HG03139 (cell line): ENCODE results near the gene SAP30.
A peak's percentile ranks its signal among the peaks of the same experiment; 100 is the strongest.

Source experiments
- ATAC-seq: cut with Tn5 transposase; IDR thresholded peaks from one replicate; pipeline ENCODE4 v1.9.1; 2021; ENCODE audit not compliant: unreplicated experiment

Gene SAP30, protein sequence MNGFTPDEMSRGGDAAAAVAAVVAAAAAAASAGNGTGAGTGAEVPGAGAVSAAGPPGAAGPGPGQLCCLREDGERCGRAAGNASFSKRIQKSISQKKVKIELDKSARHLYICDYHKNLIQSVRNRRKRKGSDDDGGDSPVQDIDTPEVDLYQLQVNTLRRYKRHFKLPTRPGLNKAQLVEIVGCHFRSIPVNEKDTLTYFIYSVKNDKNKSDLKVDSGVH

GRCh38 chr4:173370477-173371291 is at the start of gene SAP30:
Gene SAP30 (plus strand): TSS chr4:173370954. CDS start chr4:173371183, 229 bp downstream.
- peak; percentile 60 for ATAC-seq

- ATAC-seq = no peak
These were observed 45.6 kb upstream of the SAP30 start for GRCh38 chr4:173325007-173325736.

DNA sequence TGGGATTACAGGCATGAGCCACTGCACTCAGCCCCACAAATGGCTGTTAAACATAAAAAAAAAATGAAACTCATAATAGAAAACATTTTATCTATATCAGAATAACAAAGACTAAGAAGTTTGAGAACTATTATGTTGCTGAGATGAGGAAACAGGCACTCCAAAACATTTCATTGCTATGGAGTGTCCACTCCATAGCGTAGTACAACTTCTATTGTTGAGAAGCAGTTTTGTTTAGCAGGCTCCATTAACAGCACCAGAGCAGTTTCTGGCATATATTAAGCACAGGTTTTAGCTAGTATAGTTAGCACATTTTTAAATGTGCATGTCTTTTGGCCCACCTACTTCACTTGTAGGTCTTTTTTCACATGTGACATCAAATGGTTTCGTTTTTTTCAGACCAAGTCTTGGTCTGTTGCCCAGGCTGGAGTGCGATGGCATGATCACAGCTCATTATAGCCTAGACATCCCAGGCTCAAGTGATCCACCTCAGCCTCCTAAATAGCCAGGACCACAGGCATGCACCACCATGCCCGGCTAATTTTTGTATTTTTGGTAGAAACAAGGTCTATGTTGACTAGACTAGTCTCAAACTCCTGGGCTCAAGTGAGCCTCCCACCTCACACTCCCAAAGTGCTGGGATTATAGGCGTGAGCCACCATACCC is 42.4 kb upstream of the SAP30 start:
- no peak for ATAC-seq

DNA sequence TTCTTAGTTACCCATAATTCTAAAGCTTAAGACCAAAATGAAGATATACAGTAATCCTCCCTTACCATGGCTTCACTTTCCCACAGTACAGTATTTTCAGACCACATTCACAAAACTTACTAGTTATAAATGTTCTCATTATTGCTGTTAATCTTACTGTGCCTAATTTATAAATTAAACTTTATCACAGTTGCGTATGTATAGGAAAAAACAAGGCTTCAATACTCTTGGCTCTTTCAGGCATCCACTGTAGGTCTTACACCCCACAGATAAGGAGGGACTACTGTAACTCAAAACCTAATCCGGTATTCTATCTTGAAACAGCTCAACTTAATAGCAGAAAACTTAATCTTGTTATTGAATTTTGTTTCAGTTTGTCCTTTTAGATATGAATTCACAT is 40.2 kb upstream of the SAP30 start:
- no peak for ATAC-seq

DNA sequence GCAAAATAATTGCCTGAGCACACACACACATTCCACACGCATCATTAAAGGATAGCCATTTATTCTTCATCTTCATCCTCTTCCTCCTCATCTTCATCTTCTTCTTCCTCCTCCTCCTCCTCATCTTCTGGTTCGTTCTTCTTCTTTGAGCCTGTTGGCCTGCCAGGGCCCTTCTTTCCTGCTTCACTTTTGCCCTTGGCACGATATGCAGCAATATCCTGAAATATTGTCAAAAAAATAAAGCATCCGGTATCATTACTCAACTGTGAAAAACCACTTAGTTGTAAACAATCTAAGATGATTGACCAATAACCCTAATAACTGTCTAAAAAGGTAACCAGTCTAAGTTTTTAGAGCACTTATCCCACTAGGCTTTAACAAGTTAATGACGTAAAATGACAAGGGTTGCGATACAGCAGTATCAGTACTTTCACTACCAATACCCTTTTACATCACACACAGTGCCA is 38.7 kb upstream of the SAP30 start:
- no peak for ATAC-seq

- no peak for ATAC-seq
These were observed 37.6 kb upstream of the SAP30 start for GRCh38 chr4:173332963-173333657.

DNA sequence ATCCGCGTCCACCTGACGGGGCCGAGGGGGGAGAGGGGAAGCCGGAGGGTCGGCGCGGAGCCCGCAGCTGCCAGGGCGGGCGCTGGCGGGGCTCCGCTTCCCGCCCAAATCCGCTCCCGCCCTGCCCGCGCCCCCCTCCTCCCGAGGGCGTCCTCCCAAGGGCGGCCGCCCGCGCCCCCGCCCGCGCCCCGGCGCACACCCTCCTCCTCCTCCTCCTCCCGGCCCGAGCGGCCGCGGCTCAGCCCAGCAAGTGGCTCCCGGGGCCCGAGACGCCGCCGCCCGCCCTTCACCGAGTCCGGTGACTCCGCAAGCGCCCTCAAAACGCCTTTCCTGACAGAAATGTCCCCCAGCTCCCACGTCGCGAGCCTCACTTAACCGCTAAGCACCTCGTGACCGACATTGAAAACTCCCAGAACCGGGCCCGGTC is 37.1 kb upstream of the SAP30 start:
- no peak for ATAC-seq

DNA sequence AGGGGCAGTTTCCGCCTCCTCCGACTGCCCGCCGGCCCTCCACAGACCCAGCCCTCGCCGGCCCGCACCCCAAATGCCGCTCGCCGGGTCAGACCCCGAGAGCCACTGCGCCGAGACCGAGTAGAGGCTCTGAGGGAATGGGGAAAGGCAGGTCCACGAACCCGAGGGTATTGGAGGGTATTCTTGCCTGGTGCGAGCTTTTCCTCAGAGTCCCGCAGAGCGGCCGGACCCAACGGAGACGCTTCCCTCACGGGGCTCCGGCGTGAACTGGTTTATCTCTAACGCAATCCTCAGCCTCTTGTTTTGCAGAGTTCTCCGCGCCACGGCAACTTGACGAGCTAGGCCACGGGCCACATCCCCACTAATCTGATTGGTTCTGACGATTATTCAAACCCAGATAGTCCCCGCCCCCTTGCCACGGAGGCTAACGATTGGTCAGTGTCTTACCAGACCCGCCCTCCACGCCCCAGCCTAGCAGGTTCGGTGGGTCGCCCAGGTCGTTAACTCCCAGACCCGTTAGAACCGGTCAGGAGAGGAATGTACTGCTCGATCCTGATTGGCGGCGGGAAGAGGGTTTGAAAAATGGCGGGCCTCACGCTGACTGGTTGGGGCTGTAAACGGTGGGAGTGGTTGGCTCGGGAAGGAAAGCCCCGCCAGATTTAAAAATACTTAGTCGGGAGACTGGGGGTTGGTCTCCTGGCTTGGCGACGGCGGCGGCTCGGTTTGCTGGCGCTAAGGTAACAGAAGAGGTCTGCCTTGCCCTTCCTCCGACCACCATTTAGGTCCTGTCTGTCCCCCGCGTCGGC is 36.5 kb upstream of the SAP30 start, which contains the start of gene HMGB2:
Gene HMGB2 (minus strand): TSS at position 274 of the 806 bp plus-strand sequence. CDS start 709 bp downstream, outside the sequence.
- ATAC-seq = peak; percentile 91

DNA sequence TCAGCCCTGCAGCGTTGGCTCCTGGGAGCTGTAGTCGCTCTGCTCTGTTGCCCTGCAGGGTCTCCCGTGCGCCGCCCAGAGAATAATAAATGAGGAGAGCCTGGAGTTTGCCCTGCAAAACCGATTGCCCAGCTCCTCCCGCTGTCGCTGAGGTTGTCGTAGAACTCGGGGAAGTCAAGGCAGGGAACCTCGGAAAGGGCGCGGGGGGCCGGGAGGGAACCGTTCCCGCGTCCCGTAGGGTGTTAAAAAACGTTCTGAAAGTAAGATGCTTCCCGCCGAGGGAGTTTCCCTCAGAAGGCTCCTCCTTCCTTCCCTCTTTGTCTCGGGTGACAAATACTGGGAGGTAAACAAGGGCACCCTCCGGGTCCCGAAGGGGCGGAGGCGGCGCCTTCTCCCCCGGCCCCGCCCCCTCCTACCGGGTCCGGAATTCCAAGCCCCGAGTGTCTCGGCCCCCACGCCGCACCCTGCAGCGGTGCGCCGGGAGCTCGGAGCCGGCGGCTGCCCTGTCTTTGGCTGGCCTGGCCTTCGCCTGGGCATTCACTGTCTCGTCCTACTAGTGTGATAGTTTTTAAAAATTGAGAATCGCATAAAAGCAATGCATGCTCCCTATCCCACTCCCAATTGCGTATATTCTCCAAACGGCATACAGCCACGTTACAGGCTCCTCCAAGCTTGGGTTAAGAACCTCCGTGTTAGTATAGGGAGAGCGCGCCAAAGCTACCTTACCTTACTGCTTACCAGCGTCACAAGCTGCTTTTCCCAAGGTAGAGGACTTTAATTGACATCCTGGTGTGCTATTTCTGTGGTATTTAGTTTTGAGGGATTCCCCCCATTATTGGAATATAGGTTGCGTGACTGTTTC is 35.6 kb upstream of the SAP30 start:
- ATAC-seq = peak; percentile 34

- ATAC-seq = no peak
These were observed 33.3 kb upstream of the SAP30 start for GRCh38 chr4:173337463-173337862.

GRCh38 chr4:173343832-173344397 is 26.8 kb upstream of the SAP30 start:
- no peak for ATAC-seq

DNA sequence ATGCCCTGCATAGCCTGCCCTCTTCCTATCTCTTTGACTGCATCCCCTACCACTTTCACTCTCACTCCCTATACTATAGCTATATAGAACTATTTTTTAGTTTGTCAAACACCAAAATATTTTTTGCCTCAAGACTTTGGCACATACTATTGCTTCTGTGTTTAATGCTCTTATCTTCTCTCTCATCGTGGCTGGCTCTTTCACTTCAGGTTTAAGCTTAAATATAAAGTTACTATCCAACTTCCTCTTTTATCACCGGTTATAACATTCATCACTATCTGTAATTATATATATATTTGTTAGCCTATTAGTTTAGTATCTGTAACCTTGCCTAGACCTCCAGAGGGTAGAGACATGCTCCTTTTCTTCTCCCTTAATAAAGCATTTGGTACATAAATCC is 25.1 kb upstream of the SAP30 start:
- ATAC-seq = no peak

- no peak for ATAC-seq
These were observed 24.7 kb upstream of the SAP30 start for GRCh38 chr4:173346074-173346473.

- ATAC-seq = no peak
These were observed 23.3 kb upstream of the SAP30 start for GRCh38 chr4:173347467-173347866.

- no peak for ATAC-seq
These were observed 12.8 kb upstream of the SAP30 start for GRCh38 chr4:173357939-173358338.

- no peak for ATAC-seq
These were observed 10.1 kb upstream of the SAP30 start for GRCh38 chr4:173360587-173361221.

DNA sequence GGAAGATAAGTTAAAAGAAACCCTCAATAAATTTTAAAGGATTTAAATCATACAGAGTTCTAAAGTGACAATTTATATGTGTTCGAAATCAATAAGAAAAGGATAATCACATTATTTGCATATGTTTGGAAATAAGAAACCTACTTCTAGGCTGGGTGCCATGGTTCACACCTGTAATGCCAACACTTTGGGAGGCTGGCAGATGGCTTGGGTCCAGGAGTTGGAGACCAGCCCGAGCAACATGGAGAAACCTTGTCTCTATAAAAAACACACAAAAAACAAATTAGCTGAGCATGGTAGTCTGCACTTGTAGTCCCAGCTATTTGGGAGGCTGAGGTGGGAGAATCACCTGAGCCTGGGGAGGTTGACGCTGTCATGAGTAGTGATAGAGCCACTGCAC is 8.1 kb upstream of the SAP30 start:
- no peak for ATAC-seq
